ENCODE data around the gene CEP57L1. TPM values are rescaled to one million over a fixed set of nuclear protein-coding genes. Genes with fewer than 3 reads are reported as not detected.

Gene CEP57L1
- total RNA-seq, 4 donors from 2014 or later: 10.3 to 29.7 (median 17.5) TPM

DNA sequence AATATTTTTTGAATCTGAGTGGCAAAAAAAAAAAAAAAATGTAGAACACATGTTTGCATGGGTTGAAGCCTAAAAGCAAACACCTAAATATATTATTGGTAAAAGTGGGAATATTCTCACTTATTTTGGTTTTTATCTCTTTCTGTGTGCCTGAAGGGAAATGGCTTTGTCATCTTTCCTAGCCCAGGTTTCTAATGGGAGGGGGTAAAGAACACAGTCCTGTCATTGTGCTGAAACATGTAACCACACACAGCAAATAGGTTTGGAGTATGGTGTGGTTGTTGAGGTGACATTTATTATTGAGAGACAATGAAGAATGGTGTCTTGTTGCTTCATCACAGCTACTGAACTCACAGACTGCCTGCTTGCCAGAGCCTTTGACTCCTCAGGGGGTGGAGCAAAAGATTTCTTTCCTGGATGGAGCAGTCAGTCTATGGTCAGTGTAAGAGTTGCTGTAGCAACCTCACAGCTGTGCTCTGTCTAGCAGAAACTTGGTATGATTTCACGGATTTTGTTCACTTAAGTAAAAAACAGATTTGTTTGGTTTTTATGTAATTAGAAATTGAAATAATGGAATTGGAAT is 70.2 kb downstream of the CEP57L1 start:
- DNase-seq (peak in 1 of 2 donors; percentile 27), ATAC-seq (peak; percentile 70 to 77)
- Histone ChIP-seq H3K27ac (peak overlapping the region in 1 of 4 donors; percentile 25), H3K36me3 (peaks cover 0 to 7% of the 10 kb centered on the region in 2 donors), H3K4me3 (peak overlapping the region in 1 of 4 donors; percentile 41), H3K27me3 (no peaks in the 10 kb centered on the region), H3K9me3 (no peaks in the 10 kb centered on the region), H3K4me1 (peaks cover 8 to 13% of the 10 kb centered on the region in 2 donors)
- TF ChIP-seq, protein P1, sequence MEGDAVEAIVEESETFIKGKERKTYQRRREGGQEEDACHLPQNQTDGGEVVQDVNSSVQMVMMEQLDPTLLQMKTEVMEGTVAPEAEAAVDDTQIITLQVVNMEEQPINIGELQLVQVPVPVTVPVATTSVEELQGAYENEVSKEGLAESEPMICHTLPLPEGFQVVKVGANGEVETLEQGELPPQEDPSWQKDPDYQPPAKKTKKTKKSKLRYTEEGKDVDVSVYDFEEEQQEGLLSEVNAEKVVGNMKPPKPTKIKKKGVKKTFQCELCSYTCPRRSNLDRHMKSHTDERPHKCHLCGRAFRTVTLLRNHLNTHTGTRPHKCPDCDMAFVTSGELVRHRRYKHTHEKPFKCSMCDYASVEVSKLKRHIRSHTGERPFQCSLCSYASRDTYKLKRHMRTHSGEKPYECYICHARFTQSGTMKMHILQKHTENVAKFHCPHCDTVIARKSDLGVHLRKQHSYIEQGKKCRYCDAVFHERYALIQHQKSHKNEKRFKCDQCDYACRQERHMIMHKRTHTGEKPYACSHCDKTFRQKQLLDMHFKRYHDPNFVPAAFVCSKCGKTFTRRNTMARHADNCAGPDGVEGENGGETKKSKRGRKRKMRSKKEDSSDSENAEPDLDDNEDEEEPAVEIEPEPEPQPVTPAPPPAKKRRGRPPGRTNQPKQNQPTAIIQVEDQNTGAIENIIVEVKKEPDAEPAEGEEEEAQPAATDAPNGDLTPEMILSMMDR (IDR thresholded peaks at IDR 0.05 in 4 of 5, conservative IDR thresholded peaks at IDR 0.05 in 1 of 5): no peak
- TF ChIP-seq POLR2A (IDR thresholded peaks at IDR 0.05): no peak
- in situ Hi-C loops (cut with MboI; ENCODE audit: low sequenced_read_pairs in 4 of 4): no loop called here
- intact Hi-C loops (cut with DNase I; ENCODE audit: low total_unique reads): no loop called here

DNA sequence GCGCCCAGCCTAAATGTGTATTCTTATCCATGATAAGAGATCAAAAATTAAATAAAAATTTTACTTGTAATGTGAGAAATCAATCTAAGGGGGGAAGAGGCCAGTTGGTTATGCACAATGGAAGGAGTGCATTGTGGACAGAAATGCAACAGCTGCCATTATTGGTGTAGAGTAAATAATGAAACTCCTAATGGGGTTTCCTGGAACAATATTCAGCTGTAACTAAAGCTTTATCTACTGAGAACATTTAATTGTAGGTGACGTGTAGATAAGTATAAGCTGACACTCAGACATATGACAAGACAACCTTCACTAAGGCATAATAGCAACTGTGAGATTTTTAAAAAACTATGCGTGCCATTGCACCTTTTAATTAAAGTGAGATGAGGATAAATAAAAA is 71.4 kb downstream of the CEP57L1 start:
- H3K9me3 ChIP-seq: no peaks in the 10 kb centered on the region
- no peak for DNase-seq
- intact Hi-C loops (cut with DNase I; ENCODE audit: low total_unique reads): no loop called here

DNA sequence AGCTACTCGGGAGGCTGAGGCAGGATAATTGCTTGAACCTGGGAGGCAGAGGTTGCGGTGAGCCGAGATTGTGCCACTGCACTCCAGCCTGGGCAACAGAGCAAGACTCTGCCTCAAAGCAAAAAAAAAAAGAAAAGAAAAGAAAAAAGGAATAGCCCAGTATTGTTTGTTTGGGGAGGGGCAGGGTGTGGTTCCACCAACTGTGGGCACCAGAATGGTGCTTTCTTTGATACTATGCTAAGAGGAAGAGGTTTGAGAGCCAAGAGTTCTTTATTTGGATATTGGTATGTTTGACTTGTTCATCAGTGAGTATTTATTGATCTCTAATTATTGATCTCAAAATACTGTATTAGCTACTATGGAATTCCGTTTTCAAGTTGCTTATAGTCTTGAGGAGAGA is 72.3 kb downstream of the CEP57L1 start:
- no peaks in the 10 kb centered on the region for H3K36me3 ChIP-seq
- no peaks in the 10 kb centered on the region for H3K9me3 ChIP-seq
- no peak for TF ChIP-seq POLR2A (IDR thresholded peaks at IDR 0.05)
- intact Hi-C loops (cut with DNase I; ENCODE audit: low total_unique reads) (no loop called here), in situ Hi-C loops (cut with MboI; ENCODE audit: low sequenced_read_pairs in 4 of 4) (no loop called here)
- no peak overlapping the region for H3K27ac ChIP-seq
- DNase-seq (no peak), ATAC-seq (no peak)
- no peaks in the 10 kb centered on the region for H3K27me3 ChIP-seq
- H3K4me1 ChIP-seq: peaks cover 15 to 31% of the 10 kb centered on the region in 2 donors
- no peak overlapping the region for H3K4me3 ChIP-seq

More for the DNA sequence above, 71.4 kb downstream of the CEP57L1 start:
- no peaks in the 10 kb centered on the region for H3K27me3 ChIP-seq
- H3K27ac ChIP-seq: no peak overlapping the region
- in situ Hi-C loops (cut with MboI; ENCODE audit: low sequenced_read_pairs in 4 of 4): no loop called here
- peak overlapping the region in 1 of 4 donors; percentile 41 for H3K4me3 ChIP-seq
- no peak for ATAC-seq
- H3K36me3 ChIP-seq: no peaks in the 10 kb centered on the region
- TF ChIP-seq, protein P1 (IDR thresholded peaks at IDR 0.05 in 4 of 5, conservative IDR thresholded peaks at IDR 0.05 in 1 of 5): no peak
- no peak for TF ChIP-seq POLR2A (IDR thresholded peaks at IDR 0.05)
- peaks cover 12 to 25% of the 10 kb centered on the region in 2 donors for H3K4me1 ChIP-seq

DNA sequence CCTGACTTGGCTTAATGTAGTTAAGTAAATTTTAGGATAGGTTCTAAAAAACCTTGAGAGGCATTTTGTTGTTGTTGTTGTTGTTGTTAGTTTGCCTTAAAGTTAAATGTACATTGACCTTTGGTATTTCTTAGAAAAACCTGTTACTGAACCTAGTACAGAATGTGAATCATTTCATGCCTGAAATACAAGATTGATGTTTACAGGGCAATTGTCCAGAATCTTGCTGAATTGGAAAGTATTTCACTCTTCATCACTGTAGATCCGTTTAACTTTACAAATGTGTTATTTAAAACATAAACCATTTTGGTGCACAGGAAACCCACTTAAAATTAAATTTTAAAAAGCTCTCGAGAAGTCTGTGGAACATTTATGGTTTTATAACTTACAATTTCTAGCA is 75.0 kb downstream of the CEP57L1 start:
- Histone ChIP-seq H3K4me1 (peaks cover 15 to 28% of the 10 kb centered on the region in 2 donors), H3K4me3 (peak overlapping the region in 1 of 4 donors; percentile 24), H3K27me3 (no peaks in the 10 kb centered on the region), H3K36me3 (no peaks in the 10 kb centered on the region), H3K9me3 (no peaks in the 10 kb centered on the region), H3K27ac (peak overlapping the region in 1 of 4 donors; percentile 9)
- intact Hi-C loops (cut with DNase I; ENCODE audit: low total_unique reads) (loop anchor here (5.0 kb wide), 1 partner anchor 73 kb away; the partner anchor contains the start of gene CEP57L1), in situ Hi-C loops (cut with MboI; ENCODE audit: low sequenced_read_pairs in 4 of 4) (no loop called here)
- TF ChIP-seq POLR2A (IDR thresholded peaks at IDR 0.05): no peak
- TF ChIP-seq, protein P1 (IDR thresholded peaks at IDR 0.05 in 4 of 5, conservative IDR thresholded peaks at IDR 0.05 in 1 of 5): no peak
- DNase-seq (no peak), ATAC-seq (no peak)

DNA sequence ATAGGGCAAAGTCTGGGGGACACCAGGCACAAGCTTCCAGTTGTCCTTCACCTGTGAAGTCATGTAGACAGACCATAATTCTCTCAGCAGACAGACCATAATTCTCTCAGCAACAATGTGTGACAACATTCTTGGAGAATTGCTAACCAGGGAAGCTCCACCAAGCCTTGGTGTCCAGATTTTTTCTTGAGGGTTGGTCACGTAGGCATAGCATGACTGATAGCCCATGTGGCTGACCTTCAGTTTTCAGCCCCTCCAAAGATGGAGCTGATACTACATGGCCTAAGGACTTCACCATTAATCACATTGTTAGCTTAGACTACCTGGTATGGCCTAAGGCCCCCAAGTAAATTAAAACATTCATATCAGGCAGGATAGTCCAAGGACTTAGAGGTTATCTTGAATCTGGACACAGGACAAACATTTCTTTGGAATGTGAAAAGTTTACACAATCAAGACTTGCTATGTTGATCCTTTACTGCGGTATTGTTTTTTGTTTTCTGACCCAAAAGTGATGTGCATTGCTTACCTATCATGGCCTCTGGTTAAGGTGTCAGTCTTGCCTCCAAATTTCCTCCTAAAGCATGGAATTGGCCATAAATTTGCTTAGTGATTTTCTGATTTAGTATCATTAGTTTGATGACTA is 76.9 kb downstream of the CEP57L1 start:
- intact Hi-C loops (cut with DNase I; ENCODE audit: low total_unique reads): loop anchor here (5.0 kb wide), 1 partner anchor 75 kb away; the partner anchor contains the start of gene CEP57L1
- H3K9me3 ChIP-seq: no peaks in the 10 kb centered on the region
- in situ Hi-C loops (cut with MboI; ENCODE audit: low sequenced_read_pairs in 4 of 4): no loop called here
- H3K4me1 ChIP-seq: peaks cover 15 to 27% of the 10 kb centered on the region in 2 donors
- peak in 1 of 2 donors; percentile 25 for ATAC-seq
- no peak overlapping the region for H3K4me3 ChIP-seq
- H3K27me3 ChIP-seq: no peaks in the 10 kb centered on the region
- peak overlapping the region in 1 of 4 donors; percentile 16 for H3K27ac ChIP-seq
- TF ChIP-seq, protein P1 (IDR thresholded peaks at IDR 0.05 in 4 of 5, conservative IDR thresholded peaks at IDR 0.05 in 1 of 5): no peak
- no peak for TF ChIP-seq POLR2A (IDR thresholded peaks at IDR 0.05)
- no peak for DNase-seq
- H3K36me3 ChIP-seq: no peaks in the 10 kb centered on the region
